GM19328 (cell line): ENCODE measurements around the gene EHMT2.
"Not testable (repeated sequence)": the region's sequence is repeated elsewhere in the genome, so short reads cannot be mapped to it uniquely, and the experiment has no call there.

Experiments used
- ATAC-seq: cut with Tn5 transposase; IDR thresholded peaks from one replicate; pipeline ENCODE4 v1.9.1; 2021; ENCODE audit warnings: mild to moderate bottlenecking, moderate library complexity; ENCODE audit not compliant: unreplicated experiment

Gene EHMT2

GRCh38 chr6:31915756-31916155 is 18.3 kb upstream of the EHMT2 start:
- ATAC-seq: no peak

GRCh38 chr6:31915351-31915750 is 17.9 kb upstream of the EHMT2 start:
- ATAC-seq: no peak

- no peak for ATAC-seq
Observed at GRCh38 chr6:31911826-31912585, 14.5 kb upstream of the EHMT2 start.

- ATAC-seq: not testable (repeated sequence)
Observed at GRCh38 chr6:31909298-31909697, 11.8 kb upstream of the EHMT2 start.

- ATAC-seq: no peak
Observed at GRCh38 chr6:31908791-31909190, 11.3 kb upstream of the EHMT2 start.

GRCh38 chr6:31908255-31908654 is 10.8 kb upstream of the EHMT2 start:
- ATAC-seq: not testable (repeated sequence)

- no peak for ATAC-seq
Observed at GRCh38 chr6:31907158-31907813, 9.8 kb upstream of the EHMT2 start.

- ATAC-seq: not testable (repeated sequence)
Observed at GRCh38 chr6:31906727-31907126, 9.2 kb upstream of the EHMT2 start.

- no peak for ATAC-seq
Observed at GRCh38 chr6:31906122-31906521, 8.6 kb upstream of the EHMT2 start.

GRCh38 chr6:31905041-31905440 is 7.5 kb upstream of the EHMT2 start:
- no peak for ATAC-seq

- ATAC-seq: no peak
Observed at GRCh38 chr6:31903957-31904356, 6.5 kb upstream of the EHMT2 start.

- no peak for ATAC-seq
Observed at GRCh38 chr6:31901953-31902643, 4.6 kb upstream of the EHMT2 start, which contains the start of gene ZBTB12. Gene ZBTB12, minus strand, starts transcription at chr6:31902086. Its CDS starts 781 bp downstream, at chr6:31901305.

GRCh38 chr6:31901415-31901952 is 4.0 kb upstream of the EHMT2 start:
- ATAC-seq: no peak

- ATAC-seq: no peak
Observed at GRCh38 chr6:31900917-31901414, 3.5 kb upstream of the EHMT2 start.

GRCh38 chr6:31899882-31900722 is 2.6 kb upstream of the EHMT2 start:
- no peak for ATAC-seq

GRCh38 chr6:31899215-31899614 is 1.7 kb upstream of the EHMT2 start:
- ATAC-seq: no peak

- ATAC-seq: no peak
Observed at GRCh38 chr6:31898383-31899011, 999 bp upstream of the EHMT2 start.

- ATAC-seq: no peak
Observed at GRCh38 chr6:31896856-31897611, 464 bp downstream of the EHMT2 start.

GRCh38 chr6:31896493-31896855 is 1.0 kb downstream of the EHMT2 start:
- no peak for ATAC-seq
